Skin of body (tissue), 2 donors: ENCODE results near the gene FAM185A. TPM values are rescaled to one million over a fixed set of nuclear protein-coding genes. Genes with fewer than 3 reads are reported as not detected.
"Not testable (repeated sequence)": the region's sequence is repeated elsewhere in the genome, so short reads cannot be mapped to it uniquely, and the experiment has no call there.

Source experiments
- DNase-seq: peaks from one replicate; lab custom pipeline; 2025; lab: John Stamatoyannopoulos, UW
- total RNA-seq: library from RNA; depleted of rRNA; stranded (reverse); fragments of >200 nt; gene quantifications from one replicate; pipeline ENCODE4 v1.2.3, GENCODE V29; 2014

The FAM185A gene
- total RNA-seq, 1 donor from 2014 or later: 11.0 TPM

DNA sequence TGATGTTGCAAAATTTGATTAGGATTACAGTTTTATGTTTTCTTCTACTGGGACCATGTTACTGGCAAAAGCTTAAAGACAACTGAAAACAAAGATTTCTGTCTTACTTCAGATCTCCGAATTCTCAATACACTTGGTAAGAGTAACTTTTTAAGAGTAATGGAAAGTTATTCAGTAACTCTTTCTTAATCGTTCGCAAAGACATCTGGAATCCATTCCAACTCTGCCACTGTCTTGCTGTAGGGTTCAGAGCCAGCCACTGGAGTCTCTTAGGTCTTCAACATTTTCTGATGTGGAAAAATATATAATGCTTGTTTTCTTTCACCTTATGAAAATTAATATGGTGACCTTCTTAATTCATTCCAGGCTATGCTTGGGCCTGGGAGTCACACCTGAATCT lies 29.9 kb downstream of the FAM185A start:
- not testable (repeated sequence) for DNase-seq

DNA sequence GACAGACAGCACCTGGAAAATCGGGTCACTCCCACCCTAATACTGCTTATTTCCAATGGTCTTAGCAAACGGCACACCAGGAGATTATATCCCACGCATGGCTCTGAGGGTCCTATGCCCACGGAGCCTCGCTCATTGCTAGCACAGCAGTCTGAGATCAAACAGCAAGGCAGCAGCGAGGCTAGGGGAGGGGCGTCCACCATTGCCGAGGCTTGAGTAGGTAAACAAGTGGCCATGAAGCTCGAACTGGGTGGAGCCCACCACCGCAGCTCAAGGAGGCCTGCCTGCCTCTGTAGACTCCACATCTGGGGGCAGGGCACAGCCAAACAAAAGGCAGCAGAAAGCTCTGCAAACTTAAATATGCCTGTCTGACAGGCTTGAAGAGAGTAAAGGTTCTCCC lies 32.1 kb downstream of the FAM185A start:
- DNase-seq: not testable (repeated sequence)

GRCh38 chr7:102788770-102789169 lies 40.0 kb downstream of the FAM185A start:
- not testable (repeated sequence) for DNase-seq

DNA sequence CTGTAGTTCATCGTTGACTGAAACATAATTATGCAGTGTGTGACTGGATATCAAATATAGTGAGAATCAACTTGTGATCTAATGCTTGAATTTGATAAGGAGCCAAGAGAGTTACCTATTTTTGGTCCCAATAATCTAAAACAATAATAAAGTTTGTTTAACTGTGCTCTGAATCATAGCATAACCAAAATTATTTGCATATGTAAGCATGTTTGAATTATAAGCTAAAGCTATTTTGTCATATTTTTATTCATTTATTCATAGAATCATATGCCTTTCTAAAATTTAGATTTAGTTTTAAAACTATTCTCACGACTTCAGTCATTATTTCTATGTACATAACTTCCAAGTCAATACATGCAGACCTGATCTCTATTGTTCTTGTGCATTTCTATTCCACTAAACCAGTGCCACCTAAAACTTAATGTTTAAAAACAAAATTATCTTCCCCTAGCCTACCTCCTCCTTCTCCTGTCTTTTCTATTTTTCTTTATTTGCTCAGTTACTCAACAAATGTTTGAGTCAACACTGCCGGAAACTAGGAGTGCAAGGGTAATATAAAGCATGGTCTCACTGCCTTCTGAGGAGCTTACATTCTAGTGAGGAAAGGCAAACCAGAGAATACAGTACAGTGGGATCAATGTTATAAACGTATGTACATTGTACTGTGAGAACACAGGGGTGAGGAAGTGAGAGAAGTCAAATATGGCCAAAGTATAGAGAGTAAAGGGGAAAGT lies 41.7 kb downstream of the FAM185A start:
- not testable (repeated sequence) for DNase-seq

DNA sequence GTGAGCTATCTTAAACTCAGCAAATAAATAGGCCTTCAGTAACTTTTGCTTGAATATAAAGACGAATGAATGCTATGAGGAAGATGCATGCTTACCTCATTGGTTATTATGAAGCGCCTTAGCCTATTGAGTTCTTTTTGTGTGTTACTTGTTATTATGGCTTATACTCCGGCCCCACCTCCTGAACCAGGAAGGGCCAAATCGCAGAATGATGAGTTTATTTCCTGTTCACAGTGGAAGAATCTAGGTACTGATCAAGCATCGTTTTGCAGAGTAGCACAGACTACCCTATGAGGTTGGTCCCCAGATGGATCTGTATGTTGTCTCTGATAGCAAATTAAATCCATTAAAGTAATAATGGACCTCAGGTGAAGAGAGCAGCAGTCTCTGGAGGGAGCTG lies 42.6 kb downstream of the FAM185A start:
- DNase-seq: not testable (repeated sequence)

DNA sequence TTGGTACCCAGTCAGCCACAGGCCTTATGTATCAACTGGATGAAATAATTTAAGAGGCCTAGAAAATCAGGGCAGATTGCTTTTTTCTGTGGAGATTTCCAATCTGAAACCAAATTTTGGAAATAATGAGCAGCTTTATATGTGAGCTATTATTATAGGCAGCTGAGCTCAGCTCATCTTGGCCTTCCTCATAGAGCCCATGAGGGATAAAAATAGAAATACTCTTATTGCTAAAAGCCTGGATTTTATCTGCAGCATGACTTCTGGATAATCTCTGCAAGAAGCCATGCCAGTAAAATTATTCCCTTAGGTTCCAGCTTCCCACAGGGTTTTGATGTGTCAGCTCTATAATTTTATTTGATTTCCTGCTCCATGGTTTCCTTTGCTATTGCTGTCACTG lies 43.0 kb downstream of the FAM185A start:
- not testable (repeated sequence) for DNase-seq

DNA sequence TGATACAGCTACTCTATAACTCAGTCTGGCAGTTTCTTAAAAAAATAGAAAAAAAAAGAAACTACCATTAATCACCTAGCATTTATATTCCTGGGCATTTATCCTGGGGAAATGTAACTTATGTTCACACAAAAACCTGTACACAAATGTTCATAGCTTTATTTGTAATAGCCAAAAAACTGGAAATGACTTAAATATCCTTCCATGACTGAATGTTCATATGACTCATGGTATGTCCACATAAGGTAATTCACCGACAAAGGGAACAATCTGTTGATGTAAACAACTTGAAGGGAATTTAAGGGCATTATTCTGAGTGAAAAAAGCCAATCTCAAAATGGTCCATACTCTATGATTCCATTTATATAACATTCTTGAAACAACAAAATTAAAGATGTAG lies 45.8 kb downstream of the FAM185A start:
- not testable (repeated sequence) for DNase-seq

DNA sequence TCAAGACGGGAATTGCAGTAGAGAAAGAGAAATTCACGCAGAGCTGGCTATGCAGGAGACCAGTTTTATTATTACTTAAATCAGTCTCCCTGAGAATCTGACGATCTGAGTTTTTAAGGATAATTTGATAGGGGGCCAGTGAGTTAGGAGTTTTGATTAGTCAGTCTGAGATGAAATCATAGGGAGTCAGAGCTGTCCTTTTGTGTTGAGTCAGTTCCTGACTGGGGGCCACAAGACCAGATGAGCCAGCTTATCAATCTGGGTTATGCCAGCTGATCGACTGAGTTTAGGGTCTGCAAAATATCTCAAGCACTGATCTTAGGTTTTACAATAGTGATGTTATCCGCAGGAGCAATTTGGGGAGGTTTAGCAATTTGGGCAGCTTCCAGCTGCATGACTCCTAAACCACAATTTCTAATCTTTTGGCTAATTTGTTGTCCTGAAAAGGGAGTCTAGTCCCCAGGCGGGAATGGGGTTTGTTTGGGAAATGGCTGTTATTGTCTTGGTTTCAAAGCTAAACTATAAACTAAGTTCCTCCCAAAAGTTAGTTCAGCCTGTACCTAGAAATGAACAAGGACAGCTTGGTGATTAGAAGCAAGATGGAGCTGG lies 47.3 kb downstream of the FAM185A start:
- not testable (repeated sequence) for DNase-seq

- DNase-seq: no peak
These were observed 57.8 kb downstream of the FAM185A start for GRCh38 chr7:102806613-102807012.

- DNase-seq: no peak
These were observed 62.1 kb downstream of the FAM185A start for GRCh38 chr7:102810916-102811315.

GRCh38 chr7:102811942-102812678 lies 63.3 kb downstream of the FAM185A start:
- no peak for DNase-seq

GRCh38 chr7:102813191-102814024 lies 64.6 kb downstream of the FAM185A start:
- peak; percentile 31 for DNase-seq

GRCh38 chr7:102814025-102814471 lies 65.2 kb downstream of the FAM185A start:
- no peak for DNase-seq

- DNase-seq: no peak
These were observed 69.1 kb downstream of the FAM185A start for GRCh38 chr7:102817616-102818573.

- no peak for DNase-seq
These were observed 70.4 kb downstream of the FAM185A start for GRCh38 chr7:102819151-102819550.

GRCh38 chr7:102821994-102822747 lies 73.4 kb downstream of the FAM185A start:
- DNase-seq: no peak

- peak; percentile 40 for DNase-seq
These were observed 74.8 kb downstream of the FAM185A start for GRCh38 chr7:102823390-102824119.

DNA sequence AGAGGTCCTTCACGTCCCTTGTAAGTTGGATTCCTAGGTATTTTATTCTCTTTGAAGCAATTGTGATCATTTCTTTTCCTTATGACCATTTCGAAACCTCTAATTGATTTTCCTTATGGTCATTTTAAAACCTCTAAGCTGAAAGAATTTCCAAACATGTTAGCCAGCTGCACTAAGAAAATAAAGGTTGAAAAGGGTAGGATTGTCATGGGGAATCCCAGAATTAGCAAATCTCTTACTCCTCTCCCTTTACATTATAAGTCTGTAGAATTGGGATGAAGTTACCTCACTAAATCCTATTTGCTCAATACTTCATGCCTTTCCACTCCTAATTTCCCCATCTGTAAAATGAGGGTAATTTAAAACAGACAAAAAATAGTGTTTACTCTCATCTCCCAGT lies 79.5 kb downstream of the FAM185A start:
- no peak for DNase-seq

DNA sequence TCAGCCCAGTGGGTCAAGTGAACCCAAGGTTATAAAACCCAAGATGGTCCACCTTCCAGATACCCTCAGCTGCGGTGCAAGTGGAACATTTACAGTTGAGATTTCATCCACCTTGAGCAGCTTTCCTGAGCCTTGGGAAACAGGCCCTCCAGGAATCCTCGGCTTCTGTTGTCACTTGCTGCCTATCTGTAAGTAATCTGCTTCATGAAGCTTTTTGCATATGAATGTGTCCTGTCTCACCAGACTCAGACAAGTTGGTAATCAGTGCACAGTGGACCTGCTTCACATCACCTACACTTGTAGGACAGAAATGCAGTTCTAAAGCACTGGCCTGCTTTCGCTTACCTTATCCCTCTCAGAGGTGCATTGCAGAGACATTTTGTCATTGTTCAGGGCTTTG lies 80.3 kb downstream of the FAM185A start:
- no peak for DNase-seq
